ENCODE measurements around the gene EXD2. TPM values are rescaled to one million over a fixed set of nuclear protein-coding genes. Genes with fewer than 3 reads are reported as not detected.
"Not testable (repeated sequence)": the region's sequence is repeated elsewhere in the genome, so short reads cannot be mapped to it uniquely, and the experiment has no call there.

The EXD2 gene
- total RNA-seq, 2 experiments from 2014 or later, result 6.5 to 8.3 TPM

DNA sequence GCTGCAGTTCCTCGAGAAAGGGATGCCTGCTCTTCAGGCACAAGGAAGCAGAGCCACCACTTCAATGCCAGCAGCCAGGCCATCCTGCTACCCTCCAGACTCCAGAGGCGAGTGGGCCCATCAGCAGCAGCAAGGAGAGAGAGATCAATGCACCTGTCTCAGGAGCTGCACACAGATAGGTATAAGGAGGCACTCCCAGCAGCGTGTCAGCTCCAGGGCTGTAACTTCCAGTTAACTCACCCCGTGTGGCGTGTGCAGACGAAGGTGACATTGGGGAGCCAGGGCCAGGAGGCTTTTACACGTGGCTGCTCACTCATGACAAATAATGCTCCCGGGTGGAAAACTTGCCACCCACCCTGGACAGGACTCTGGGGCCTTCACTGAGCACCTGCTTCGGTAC lies 92.9 kb downstream of the EXD2 start:
- no peaks in the 10 kb centered on the region for H3K9me3 Mint-ChIP-seq
- H3K36me3 Mint-ChIP-seq, result no peaks in the 10 kb centered on the region
- no peak overlapping the region for H3K4me3 Mint-ChIP-seq
- ATAC-seq (ENCODE audit: low read depth) (no peak), DNase-seq (no peak)
- H3K27me3 Mint-ChIP-seq, result peaks cover 6% of the 10 kb centered on the region
- POLR2A ChIA-PET, result no interaction called here
- no peak overlapping the region for H3K27ac Mint-ChIP-seq
- H3K4me1 Mint-ChIP-seq, result no peaks in the 10 kb centered on the region

DNA sequence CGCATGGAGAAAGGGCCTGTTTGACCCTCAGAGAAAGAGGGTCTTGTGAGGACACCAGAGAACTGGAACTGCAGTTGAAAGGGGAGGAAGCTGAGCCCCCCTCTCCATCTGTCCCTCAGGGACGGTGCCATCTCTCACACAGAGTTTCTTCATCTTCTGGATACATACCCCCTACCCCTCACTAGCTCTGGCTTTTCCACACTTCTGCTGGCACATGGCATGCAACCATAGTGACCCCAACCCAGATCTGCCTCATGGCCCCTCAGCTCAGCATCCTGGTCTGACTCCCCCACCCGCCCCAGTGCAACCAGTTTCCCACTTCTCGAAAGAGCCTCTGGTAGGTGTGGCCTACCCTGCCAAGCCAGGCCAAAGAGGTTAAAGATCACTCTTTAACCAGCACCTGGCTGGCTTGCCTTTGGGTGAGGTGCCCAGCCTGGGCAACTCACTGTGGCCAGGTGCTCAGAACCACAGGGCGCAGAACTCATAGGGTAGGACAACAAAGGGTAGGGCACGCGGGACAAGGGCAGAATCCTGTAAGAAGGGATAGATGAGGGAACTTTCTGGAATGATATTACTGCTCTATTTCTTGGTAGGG lies 94.5 kb downstream of the EXD2 start:
- ATAC-seq (ENCODE audit: low read depth) (no peak), DNase-seq (no peak)
- H3K27ac Mint-ChIP-seq, result no peak overlapping the region
- H3K36me3 Mint-ChIP-seq, result no peaks in the 10 kb centered on the region
- POLR2A ChIA-PET, result interaction anchor here (1.4 kb wide), 1 partner anchor 50 kb away, joined by 3 read pairs; no protein-coding TSS in a partner anchor
- H3K4me1 Mint-ChIP-seq, result no peaks in the 10 kb centered on the region
- no peak overlapping the region for H3K4me3 Mint-ChIP-seq
- H3K9me3 Mint-ChIP-seq, result no peaks in the 10 kb centered on the region
- H3K27me3 Mint-ChIP-seq, result peaks cover 4% of the 10 kb centered on the region

DNA sequence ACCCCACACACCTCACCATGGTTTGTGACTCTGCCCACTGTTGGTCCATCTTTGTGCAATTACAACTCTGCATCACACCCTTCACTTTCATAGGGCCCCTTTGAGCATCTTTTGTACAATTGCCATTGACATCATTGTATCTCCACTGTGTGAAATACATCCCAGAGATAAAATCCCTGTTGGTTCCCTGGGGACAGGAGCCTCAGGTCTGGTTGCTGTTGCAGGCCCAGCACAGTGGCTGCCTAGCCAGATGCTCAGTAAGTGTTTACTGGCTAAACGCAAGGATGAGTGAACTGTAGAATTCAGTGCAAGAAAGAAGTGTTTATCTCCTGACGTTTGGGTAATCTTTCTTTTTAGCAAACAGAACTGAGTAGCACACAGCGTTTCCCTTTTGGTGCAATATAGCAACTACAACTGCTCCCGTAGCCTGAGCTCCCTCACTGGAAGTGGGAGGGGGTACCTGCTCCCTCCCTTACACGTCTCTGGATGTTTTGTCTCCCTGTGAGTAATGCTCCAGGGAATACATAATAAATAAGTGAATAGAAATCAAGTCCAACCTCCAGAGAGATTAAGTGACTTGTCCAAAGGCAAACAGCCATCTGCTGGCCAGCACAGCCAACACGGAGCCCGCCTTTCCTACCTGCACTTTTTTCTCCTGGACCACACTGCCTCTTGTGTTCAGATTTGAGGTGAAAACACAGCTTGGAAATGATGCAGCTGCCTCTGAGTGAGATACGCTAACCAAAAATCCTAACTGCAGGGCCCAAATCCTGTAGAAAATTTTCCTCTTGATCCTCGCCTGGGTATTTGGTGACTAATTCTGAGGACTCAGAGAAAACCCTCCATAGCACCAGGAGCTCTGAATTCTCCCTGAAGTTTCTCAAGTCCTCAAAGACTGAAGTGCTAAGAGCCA lies 96.1 kb downstream of the EXD2 start:
- H3K36me3 Mint-ChIP-seq, result no peaks in the 10 kb centered on the region
- no peaks in the 10 kb centered on the region for H3K4me1 Mint-ChIP-seq
- POLR2A ChIA-PET, result no interaction called here
- no peak overlapping the region for H3K27ac Mint-ChIP-seq
- DNase-seq, result no peak
- H3K4me3 Mint-ChIP-seq, result no peak overlapping the region
- ATAC-seq (ENCODE audit: low read depth), result no peak
- peaks cover 4% of the 10 kb centered on the region for H3K27me3 Mint-ChIP-seq
- no peaks in the 10 kb centered on the region for H3K9me3 Mint-ChIP-seq

DNA sequence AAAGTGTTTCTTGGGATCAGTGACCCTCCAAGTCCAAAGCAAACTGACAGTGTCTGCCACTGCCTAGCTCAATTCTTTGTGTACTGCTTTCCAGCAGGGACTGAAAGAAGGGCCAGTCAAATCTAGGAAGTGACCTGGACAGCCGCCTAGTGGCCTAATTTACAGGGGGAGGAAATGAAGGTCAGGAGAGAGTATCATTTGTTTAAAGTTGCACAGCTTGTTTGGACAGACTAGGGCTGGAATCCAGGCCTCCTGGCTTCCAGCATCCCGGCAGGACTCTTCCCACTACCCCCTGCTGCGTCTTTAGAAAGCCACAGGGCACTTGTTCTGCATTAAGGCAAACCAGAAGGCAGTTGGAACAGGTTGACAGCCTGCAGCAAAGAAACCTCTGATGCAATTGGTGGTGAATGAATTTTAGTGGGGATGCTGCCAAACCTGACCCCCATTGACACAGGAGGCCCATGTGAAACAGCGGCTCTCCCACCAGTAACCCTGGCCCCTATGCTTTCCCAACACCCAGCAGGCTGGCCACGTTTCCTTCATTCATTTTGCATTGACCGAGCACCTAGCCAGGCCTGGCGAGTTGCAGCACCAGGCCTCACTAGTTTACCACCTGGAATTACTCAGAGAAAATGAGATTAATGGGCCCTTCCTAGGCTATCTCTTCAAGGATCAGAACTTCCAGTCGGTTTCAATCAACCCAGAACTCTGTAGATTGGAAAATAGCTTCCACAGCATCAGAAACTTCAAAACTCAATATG lies 96.9 kb downstream of the EXD2 start:
- no peak for DNase-seq
- H3K36me3 Mint-ChIP-seq, result no peaks in the 10 kb centered on the region
- H3K27ac Mint-ChIP-seq, result no peak overlapping the region
- POLR2A ChIA-PET, result no interaction called here
- no peaks in the 10 kb centered on the region for H3K4me1 Mint-ChIP-seq
- H3K4me3 Mint-ChIP-seq, result no peak overlapping the region
- no peak for ATAC-seq (ENCODE audit: low read depth)
- peaks cover 4% of the 10 kb centered on the region for H3K27me3 Mint-ChIP-seq
- H3K9me3 Mint-ChIP-seq, result no peaks in the 10 kb centered on the region

DNA sequence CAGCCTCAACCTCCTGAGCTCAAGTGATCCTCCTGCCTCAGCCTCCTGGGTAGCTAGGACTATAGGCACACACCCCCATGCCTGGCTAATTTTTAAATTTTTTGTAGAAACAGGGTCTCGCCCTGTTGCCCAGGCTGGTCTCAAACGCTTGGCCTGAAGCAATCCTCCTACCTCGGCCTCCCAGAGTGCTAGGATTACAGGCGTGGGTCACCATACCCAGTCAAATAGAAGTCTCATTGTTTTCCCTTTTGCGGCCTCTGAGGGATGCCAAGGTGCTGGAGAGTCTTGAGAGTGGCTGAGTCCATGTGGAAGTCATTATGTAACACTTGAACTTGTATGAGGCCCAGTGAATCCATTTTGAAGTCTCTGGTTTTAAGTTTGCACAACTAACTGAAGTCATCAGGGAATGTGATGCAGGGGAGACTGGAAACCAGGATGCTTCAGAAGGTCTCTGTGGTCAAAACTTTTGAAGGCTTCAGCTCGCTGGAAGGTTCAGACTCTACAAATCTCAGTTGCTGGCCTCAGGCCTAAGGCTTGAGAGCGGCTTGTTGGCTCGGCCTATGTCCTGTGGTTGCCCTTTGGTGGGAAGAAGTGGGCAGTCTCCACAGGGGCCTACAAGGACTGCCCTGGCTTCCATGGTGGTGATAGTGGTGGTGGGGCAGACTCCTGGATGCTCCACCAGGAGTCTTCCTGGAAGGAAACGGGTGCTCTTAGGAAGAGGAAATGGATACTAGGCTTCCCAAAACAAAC lies 97.8 kb downstream of the EXD2 start:
- POLR2A ChIA-PET, result no interaction called here
- H3K4me3 Mint-ChIP-seq, result no peak overlapping the region
- peaks cover 2% of the 10 kb centered on the region for H3K27me3 Mint-ChIP-seq
- H3K4me1 Mint-ChIP-seq, result no peaks in the 10 kb centered on the region
- no peak for DNase-seq
- H3K9me3 Mint-ChIP-seq, result no peaks in the 10 kb centered on the region
- H3K36me3 Mint-ChIP-seq, result no peaks in the 10 kb centered on the region
- H3K27ac Mint-ChIP-seq, result no peak overlapping the region
- ATAC-seq (ENCODE audit: low read depth), result no peak

DNA sequence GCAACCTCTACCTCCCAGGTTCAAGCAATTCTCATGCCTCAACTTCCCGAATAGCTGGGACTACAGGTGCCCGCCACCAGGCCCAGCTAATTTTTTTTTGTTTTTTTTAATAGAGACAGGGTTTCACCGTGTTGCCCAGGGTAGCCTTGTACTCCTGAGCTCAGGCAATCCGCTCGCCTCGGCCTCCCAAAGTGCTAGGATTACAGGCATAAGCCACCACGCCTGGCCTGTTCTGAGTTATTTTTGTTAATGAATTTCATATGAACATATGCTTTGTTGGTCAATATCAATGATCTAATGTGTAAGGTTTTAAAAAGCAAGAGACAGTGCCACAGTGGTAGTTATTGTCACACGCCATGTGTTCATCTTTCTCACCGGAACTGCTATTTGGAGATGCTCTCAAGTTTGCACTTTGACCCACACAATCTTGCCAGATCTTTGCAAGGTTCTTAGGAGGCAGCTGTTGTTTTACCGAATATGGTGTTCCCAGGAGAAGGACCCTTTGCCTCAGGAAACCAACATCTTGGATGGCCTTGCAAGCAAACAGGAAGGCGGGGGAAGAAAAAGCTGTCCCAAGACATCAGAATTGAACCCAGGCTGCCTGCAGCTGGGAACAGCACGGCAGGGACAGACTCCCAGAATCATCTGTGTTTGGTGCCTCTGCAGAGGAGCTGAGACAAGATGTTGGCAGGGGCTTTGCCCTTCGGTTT lies 98.7 kb downstream of the EXD2 start:
- DNase-seq (no peak), ATAC-seq (ENCODE audit: low read depth) (no peak)
- POLR2A ChIA-PET, result no interaction called here
- H3K27ac Mint-ChIP-seq, result no peak overlapping the region
- H3K4me3 Mint-ChIP-seq, result no peak overlapping the region
- H3K36me3 Mint-ChIP-seq, result no peaks in the 10 kb centered on the region
- no peaks in the 10 kb centered on the region for H3K9me3 Mint-ChIP-seq
- peaks cover 2% of the 10 kb centered on the region for H3K27me3 Mint-ChIP-seq
- H3K4me1 Mint-ChIP-seq, result no peaks in the 10 kb centered on the region

DNA sequence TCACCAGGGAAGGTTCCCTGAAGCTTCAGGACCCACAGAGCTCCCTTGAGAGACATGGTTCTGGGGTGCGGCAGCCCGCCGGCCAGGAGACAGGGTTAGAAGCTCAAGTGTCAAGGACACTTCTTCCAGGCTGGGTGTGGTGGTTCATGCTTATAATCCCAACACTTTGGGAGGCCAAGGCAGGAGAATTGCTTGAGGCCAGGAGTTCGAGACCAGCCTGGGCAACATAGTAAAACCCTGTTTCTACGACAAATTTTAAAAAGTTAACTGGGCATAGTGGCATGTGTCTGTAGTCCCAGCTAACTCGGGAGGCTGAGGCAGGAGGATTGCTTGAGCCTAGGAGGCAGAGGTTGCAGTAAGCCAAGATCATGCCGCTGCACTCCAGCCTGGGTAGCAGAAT lies 99.6 kb downstream of the EXD2 start:
- ATAC-seq (ENCODE audit: low read depth); H3K9me3 Mint-ChIP-seq; H3K4me3 Mint-ChIP-seq; POLR2A ChIA-PET; H3K4me1 Mint-ChIP-seq; DNase-seq; H3K36me3 Mint-ChIP-seq; H3K27me3 Mint-ChIP-seq; H3K27ac Mint-ChIP-seq: not testable (repeated sequence)

DNA sequence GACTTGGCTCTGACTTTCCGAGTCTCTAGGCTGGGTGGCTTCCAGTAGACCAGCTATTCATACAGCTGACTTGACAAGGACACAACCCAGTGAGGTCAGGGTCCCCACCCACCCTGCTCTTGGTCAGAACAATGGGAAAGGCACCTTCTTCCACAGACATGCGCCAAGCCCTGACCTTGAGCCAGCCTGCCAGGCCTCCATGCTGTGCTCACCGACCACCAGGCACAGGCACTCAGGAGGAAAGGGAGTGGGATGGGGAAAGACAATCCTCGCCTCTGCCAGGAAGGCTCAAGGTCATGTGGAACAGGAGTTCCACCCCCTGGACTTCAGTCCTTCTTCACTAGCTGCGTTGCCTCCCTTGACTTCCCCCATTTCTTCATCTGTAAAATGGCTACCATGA lies 100.1 kb downstream of the EXD2 start:
- no peak overlapping the region for H3K27ac Mint-ChIP-seq
- H3K27me3 Mint-ChIP-seq, result no peaks in the 10 kb centered on the region
- no peak overlapping the region for H3K4me3 Mint-ChIP-seq
- H3K36me3 Mint-ChIP-seq, result no peaks in the 10 kb centered on the region
- POLR2A ChIA-PET, result no interaction called here
- DNase-seq (no peak), ATAC-seq (ENCODE audit: low read depth) (no peak)
- H3K4me1 Mint-ChIP-seq, result no peaks in the 10 kb centered on the region
- no peaks in the 10 kb centered on the region for H3K9me3 Mint-ChIP-seq

DNA sequence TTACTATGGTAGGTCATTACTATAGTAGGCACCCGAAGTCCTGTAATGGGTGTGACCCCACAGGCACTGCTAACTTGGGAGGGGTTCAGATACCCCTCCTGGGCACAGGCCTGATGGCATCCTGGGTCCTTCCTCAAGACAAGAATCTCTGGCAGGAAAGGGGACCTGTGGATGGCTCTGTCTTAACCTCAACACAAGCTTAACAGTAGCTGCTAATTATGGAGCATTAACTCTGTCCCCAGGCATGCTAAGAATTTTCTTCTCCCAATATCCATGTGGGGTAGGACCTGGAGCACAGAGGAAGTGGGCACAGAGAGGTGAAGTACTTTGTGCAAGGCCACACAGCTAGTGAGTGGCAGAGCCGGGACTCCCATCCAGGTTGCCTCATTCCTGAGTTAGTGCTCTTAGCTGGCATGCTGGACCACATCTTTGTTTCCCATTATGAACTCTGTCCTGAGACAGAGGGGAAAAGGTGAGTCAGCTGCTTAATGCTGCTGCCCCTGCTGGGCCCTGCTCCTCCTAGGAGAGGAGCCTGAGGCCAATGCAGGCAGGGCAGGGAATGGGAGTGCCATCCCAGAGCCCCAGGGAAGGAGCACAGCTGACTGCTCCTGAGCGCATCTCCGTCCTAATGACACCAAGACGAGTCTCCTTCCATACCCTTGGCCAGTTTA lies 100.7 kb downstream of the EXD2 start:
- no peak overlapping the region for H3K27ac Mint-ChIP-seq
- H3K9me3 Mint-ChIP-seq, result no peaks in the 10 kb centered on the region
- DNase-seq, result no peak
- H3K27me3 Mint-ChIP-seq, result no peaks in the 10 kb centered on the region
- H3K36me3 Mint-ChIP-seq, result no peaks in the 10 kb centered on the region
- no peak overlapping the region for H3K4me3 Mint-ChIP-seq
- no peak for ATAC-seq (ENCODE audit: low read depth)
- H3K4me1 Mint-ChIP-seq, result no peaks in the 10 kb centered on the region
- POLR2A ChIA-PET, result no interaction called here

Other genes with a start within 250 kb of the EXD2 start
- 10 to 100 TPM; 63.8 to 71.5 TPM for gene ACTN1, start 212.2 kb upstream of the EXD2 start, total RNA-seq
- gene DCAF5, start 38.4 kb upstream of the EXD2 start, total RNA-seq, result 10 to 100 TPM; 56.1 to 59.0 TPM
- gene GALNT16, start 68.7 kb downstream of the EXD2 start, total RNA-seq, result not detected
- gene ERH, start 206.8 kb downstream of the EXD2 start, total RNA-seq, result 100 to 1,000 TPM; 226 to 233 TPM
- 10 to 100 TPM; 39.8 to 40.5 TPM for gene SLC39A9, start 207.2 kb downstream of the EXD2 start, total RNA-seq

Measured in activated naive CD8-positive, alpha-beta T cell treated with anti-CD3 and anti-CD28 coated beads, Interleukin-2, amount 10 ng/mL, durations not matched to agents 7 days and 5 days (primary cell).